SJSA1 (cell line): ENCODE measurements around the gene SEC24A. TPM values are rescaled to one million over a fixed set of nuclear protein-coding genes. Genes with fewer than 3 reads are reported as not detected.
"Not testable (repeated sequence)": the region's sequence is repeated elsewhere in the genome, so short reads cannot be mapped to it uniquely, and the experiment has no call there.

ENCODE experiments used
- DNase-seq, 2 experiments: peaks; one replicate each; pipeline ENCODE4 v3.0.0-alpha.2; 2015 to 2020; ENCODE audit warnings: low spot score in 2 of 2, low read depth in 1 of 2
- H3K27ac ChIP-seq: fragments of 250-450 bp; sonication (Bioruptor Pico); 2 replicates; pipeline ENCODE4 v1.5.1; 2020; ENCODE audit warnings: mild to moderate bottlenecking, moderate library complexity
- H3K27me3 ChIP-seq: fragments of 250-450 bp; sonication (Bioruptor Pico); replicated peaks from 2 replicates; pipeline ENCODE4 v1.5.1; 2020; ENCODE audit warnings: mild to moderate bottlenecking, moderate library complexity
- H3K36me3 ChIP-seq: fragments of 250-450 bp; sonication (Bioruptor Pico); 2 replicates; pipeline ENCODE4 v1.5.1; 2020; ENCODE audit warnings: mild to moderate bottlenecking
- H3K4me1 ChIP-seq: fragments of 250-450 bp; sonication (Bioruptor Pico); replicated peaks from 2 replicates; pipeline ENCODE4 v1.6.1; 2021; ENCODE audit warnings: mild to moderate bottlenecking
- H3K4me3 ChIP-seq: fragments of 250-450 bp; sonication (Bioruptor Pico); 2 replicates; pipeline ENCODE4 v1.5.1; 2020; ENCODE audit warnings: mild to moderate bottlenecking
- H3K9me3 ChIP-seq: fragments of 250-450 bp; sonication (Bioruptor Pico); replicated peaks from 2 replicates; pipeline ENCODE4 v1.5.1; 2020; ENCODE audit warnings: mild to moderate bottlenecking
- total RNA-seq: library from RNA; depleted of rRNA; stranded (reverse); fragments of >200 nt; shearing (Covaris generic); gene quantifications from 2 replicates; pipeline ENCODE4 v1.2.3, GENCODE V29; 2014

SEC24A gene
- total RNA-seq, 1 experiment from 2014 or later: 30.4 TPM

DNA sequence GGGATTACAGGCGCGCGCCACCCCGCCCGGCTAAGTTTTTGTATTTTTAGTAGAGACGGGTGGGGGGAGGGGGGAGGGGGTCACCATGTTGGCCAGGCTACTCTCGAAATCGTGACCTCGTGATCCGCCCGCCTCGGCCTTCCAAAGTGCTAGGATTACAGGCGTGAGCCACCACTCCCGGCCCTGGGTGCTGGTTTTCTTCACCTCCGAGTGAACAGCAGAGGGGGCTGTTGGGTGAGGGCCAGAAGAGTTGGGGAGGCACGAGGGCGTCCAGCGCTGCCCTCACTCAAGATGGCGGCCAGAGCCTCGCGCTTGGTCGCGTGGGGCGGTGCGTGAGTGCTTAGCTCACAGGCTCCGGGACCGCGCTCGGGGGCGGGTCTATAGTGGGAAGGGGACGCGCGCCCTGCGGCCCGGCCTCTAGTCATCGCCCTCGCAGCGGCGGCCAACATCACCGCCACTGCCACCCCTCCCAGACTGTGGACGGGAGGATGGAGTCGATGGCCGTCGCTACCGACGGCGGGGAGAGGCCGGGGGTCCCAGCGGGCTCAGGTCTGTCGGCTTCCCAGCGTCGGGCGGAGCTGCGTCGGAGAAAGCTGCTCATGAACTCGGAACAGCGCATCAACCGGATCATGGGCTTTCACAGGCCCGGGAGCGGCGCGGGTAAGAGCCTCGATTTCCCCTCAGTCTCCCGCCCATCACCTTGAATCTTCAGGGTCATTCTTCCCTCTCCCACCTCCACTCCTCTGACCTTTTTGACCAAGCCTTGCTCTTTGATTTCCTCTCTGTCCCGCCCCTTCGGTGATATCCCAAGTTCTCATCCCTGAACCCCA, 89.8 kb downstream of the SEC24A start, which contains the start of gene CAMLG:
CAMLG (plus strand) TSS at position 416 of the 830 bp plus-strand sequence; CDS start at position 489, 73 bp downstream.
- Histone ChIP-seq H3K4me1 (peaks cover 6% of the 10 kb centered on the region), H3K27me3 (no peaks in the 10 kb centered on the region), H3K36me3 (peaks cover 16% of the 10 kb centered on the region), H3K9me3 (no peaks in the 10 kb centered on the region), H3K27ac (peak within 1 kb of the TSS; percentile 74), H3K4me3 (peak within 1 kb of the TSS; percentile 69)
- peak; percentile 99 to 100 for DNase-seq

DNA sequence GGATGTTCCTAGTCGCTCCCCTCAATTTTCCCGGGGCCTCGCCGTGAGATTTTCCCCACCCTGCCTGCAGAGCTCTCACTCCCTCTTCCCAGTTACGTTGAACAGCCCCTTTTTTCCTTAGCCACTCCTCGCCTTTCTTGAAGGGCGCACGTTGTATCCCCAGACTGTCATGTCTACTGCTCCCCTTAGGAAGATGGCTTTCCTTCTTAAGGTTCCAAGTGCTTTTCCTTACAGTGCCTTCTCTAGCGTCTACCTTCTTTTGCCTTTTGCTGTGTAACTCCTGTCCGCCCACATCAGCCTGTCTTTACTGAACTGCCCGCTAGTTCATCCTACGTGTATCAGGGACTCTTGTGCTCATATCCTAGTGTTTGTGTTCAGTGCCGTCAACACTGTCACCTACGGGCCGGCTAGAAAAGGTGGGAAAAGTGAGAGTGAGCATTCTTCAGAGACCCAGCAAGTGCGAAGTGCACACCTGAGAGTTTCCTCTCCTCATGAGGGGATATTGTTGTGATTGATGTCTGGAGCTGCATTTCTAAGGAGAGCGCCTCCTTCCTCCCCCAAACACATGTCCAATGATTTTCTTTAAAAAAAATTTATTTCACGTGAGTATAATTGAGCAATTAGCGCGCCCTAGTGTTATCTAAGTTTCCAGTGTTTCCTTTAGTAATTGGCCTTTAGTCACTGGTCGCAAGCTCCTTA, 90.5 kb downstream of the SEC24A start:
- Histone ChIP-seq H3K4me1 (peaks cover 6% of the 10 kb centered on the region), H3K27ac (peak overlapping the region; percentile 74; the same call in 1 of the 2 replicates), H3K9me3 (no peaks in the 10 kb centered on the region), H3K27me3 (no peaks in the 10 kb centered on the region), H3K4me3 (peak overlapping the region; percentile 69), H3K36me3 (peaks cover 16% of the 10 kb centered on the region)
- peak in 1 of 2 experiments; percentile 59 for DNase-seq

DNA sequence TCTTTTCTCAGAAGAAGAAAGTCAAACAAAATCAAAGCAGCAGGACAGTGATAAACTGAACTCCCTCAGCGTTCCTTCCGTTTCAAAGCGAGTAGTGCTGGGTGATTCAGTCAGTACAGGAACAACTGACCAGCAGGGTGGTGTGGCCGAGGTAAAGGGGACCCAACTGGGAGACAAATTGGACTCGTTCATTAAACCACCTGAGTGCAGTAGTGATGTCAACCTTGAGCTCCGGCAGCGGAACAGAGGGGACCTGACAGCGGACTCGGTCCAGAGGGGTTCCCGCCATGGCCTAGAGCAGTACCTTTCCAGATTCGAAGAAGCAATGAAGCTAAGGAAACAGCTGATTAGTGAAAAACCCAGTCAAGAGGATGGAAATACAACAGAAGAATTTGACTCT, 92.5 kb downstream of the SEC24A start:
- H3K27ac ChIP-seq: no peak overlapping the region
- no peaks in the 10 kb centered on the region for H3K27me3 ChIP-seq
- H3K4me1 ChIP-seq: peaks cover 6% of the 10 kb centered on the region
- H3K9me3 ChIP-seq: no peaks in the 10 kb centered on the region
- no peak overlapping the region for H3K4me3 ChIP-seq
- H3K36me3 ChIP-seq: peaks cover 20% of the 10 kb centered on the region
- DNase-seq: no peak

DNA sequence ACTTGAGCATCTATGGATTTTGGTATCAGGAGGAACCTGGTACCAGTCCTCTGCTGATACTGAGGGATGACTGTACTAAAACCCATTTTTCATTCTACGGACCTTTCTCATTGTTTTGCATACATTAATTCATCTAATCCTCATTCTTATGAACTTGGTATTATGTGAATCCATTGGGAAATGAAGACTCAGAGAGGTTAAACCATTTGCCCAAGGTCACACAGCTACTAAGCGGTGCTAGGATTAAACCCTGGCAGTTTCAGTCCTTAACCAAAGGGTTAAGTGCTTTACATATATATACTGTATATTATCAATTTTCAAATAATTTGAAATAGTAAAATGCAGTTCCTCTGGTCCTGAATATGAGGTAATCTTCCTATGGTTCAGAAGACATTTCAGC, 93.5 kb downstream of the SEC24A start:
- no peak for DNase-seq
- Histone ChIP-seq H3K27me3 (no peaks in the 10 kb centered on the region), H3K27ac (no peak overlapping the region), H3K4me3 (no peak overlapping the region), H3K9me3 (no peaks in the 10 kb centered on the region), H3K4me1 (peaks cover 6% of the 10 kb centered on the region), H3K36me3 (peaks cover 20% of the 10 kb centered on the region)

DNA sequence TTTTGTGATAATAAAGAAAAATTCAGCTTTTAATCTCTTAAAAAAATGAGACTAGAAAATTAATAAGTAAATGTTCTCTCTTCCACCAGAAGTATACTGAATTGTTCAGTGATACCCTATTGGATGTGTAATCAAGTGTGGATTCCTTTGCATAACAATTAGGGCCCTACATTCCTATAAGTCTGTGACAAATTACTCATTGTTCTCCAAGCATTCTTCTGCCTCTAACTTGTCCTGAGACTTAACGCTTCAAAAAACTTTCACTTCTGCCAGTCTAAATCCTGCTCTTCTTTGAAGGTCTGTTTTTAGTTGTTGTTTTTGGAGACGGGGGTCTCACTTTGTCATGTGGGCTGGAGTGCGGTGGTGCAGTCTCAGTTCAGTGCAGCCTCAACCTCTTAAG, 100.8 kb downstream of the SEC24A start:
- Histone ChIP-seq H3K9me3 (no peaks in the 10 kb centered on the region), H3K36me3 (peaks cover 20% of the 10 kb centered on the region), H3K27me3 (no peaks in the 10 kb centered on the region), H3K27ac (no peak overlapping the region), H3K4me1 (no peaks in the 10 kb centered on the region), H3K4me3 (no peak overlapping the region)
- no peak for DNase-seq

DNA sequence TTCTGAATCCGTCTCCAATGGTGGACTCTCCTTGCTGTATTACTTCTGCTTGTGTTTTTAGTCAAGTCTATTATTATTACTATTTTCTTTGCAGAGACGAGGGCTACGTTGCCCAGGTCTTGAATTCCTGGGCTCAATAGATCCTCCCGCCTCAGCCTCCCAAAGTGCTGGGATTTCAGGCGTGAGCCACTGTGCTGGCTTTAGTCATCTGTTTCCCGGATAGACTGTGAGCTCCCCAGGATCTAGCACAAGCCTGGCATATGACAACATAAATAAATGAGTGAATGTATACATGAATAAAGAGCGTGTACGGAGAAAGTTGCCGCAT, 109.6 kb downstream of the SEC24A start:
- Histone ChIP-seq H3K27me3 (no peaks in the 10 kb centered on the region), H3K9me3 (no peaks in the 10 kb centered on the region), H3K4me1 (peaks cover 15% of the 10 kb centered on the region), H3K4me3 (peak overlapping the region; percentile 82), H3K27ac (no peak overlapping the region), H3K36me3 (peaks cover 23% of the 10 kb centered on the region)
- no peak for DNase-seq

DNA sequence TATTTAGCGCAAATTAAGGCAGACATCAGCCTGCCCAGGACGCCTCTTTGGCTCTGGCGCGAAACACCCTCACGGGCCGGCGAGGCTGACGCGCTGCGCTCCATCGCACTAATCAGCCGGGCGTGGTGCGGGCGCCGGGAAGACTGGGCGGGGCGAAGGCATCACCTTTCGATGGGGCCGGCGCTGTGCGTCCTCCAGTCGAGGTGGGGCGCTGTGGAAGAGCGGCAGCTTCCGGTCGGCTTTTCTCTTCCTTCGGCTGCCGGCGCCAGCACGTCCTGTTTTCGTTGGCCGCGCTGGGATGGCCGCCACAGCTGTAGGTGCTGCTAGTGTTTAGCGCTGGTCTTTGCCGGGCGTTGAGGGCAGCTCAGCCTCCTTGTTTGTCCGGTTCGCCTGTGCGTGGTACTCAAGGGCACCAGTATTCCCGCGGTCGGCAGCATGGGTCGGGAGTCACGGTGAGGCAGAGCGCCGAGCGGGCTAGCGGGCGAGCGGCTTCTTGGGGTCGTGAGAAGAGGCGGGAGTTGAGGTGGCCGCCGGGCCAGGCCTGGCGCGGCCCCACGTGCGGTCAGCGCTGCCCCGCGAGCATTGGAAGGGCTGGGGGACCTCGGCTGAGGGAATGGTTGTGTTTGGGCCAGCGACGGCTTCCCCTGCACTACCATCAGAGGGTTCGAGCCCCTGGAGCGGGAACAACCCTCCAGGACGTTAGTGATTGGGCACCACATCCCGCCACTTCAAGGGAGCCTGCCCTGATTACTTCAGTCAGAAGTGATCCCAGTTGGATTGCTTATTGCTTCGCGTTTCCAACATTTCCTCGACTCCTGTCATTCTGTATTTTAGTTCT, 110.1 kb downstream of the SEC24A start, which contains the start of gene DDX46:
DDX46 (plus strand) TSS at position 276 of the 838 bp plus-strand sequence; CDS start at position 436, 160 bp downstream.
- Histone ChIP-seq H3K4me3 (peak within 1 kb of the TSS; percentile 82), H3K36me3 (peaks cover 26% of the 10 kb centered on the region), H3K4me1 (peaks cover 15% of the 10 kb centered on the region), H3K27ac (peak within 1 kb of the TSS; percentile 70), H3K9me3 (no peaks in the 10 kb centered on the region), H3K27me3 (no peaks in the 10 kb centered on the region)
- peak; percentile 96 to 97 for DNase-seq

DNA sequence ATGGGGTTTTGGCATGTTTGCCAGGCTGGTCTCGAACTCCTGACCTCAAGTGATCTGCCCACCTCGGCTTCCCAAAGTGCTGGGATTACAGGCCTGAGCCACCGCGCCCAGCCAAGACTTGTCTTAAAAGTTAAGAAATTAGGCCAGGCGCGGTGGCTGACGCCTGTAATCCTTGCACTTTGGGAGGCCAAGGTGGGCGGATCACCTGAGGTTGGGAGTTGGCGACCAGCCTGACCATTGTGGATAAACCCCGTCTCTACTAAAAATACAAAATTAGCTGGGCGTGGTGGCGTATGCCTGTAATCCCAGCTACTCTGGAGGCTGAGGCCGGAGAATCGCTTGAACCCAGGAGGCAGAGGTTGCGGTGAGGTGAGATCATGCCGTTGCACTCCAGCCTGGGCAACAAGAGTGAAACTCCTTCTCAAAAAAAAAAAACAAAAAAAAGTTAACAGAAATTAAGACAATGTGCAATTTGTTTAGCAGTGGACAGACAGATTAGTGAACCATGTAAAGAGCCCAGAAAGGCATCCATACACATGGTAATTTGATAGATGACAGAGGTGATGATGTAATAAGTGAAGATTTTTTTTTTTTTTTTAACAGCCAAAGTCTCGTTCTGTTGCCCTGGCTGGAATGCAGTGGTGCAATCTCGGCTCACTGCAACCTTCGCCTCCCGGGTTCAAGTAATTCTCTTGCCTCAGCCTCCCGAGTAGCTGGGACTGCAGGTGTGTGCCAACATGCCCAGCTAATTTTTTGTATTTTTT, 119.1 kb downstream of the SEC24A start:
- not testable (repeated sequence) for H3K4me3 ChIP-seq, H3K27me3 ChIP-seq, H3K27ac ChIP-seq, DNase-seq, H3K4me1 ChIP-seq, H3K9me3 ChIP-seq
- peaks cover 91% of the 10 kb centered on the region for H3K36me3 ChIP-seq

DNA sequence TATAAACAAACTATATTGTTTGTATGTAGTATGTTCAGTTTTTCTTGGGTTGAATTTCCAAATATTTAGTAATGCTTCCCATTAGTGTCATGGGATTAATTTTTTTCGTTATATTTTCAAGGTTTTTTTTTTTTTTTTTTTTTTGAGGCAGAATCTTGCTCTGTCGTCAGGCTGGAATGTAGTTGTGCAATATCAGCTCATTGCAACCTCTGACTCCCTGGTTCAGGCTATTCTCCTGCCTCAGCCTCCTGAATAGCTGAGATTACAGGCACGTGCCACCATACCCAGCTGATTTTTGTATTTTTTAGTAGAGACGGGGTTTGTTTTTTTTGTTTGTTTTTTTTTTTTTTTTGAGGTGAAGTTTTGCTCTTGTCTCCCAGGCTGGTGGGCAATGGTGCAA, 120.6 kb downstream of the SEC24A start:
- Histone ChIP-seq H3K9me3 (no peaks in the 10 kb centered on the region), H3K36me3 (peaks cover 97% of the 10 kb centered on the region), H3K27ac (no peak overlapping the region), H3K27me3 (no peaks in the 10 kb centered on the region), H3K4me3 (no peak overlapping the region), H3K4me1 (no peaks in the 10 kb centered on the region)
- no peak for DNase-seq

DNA sequence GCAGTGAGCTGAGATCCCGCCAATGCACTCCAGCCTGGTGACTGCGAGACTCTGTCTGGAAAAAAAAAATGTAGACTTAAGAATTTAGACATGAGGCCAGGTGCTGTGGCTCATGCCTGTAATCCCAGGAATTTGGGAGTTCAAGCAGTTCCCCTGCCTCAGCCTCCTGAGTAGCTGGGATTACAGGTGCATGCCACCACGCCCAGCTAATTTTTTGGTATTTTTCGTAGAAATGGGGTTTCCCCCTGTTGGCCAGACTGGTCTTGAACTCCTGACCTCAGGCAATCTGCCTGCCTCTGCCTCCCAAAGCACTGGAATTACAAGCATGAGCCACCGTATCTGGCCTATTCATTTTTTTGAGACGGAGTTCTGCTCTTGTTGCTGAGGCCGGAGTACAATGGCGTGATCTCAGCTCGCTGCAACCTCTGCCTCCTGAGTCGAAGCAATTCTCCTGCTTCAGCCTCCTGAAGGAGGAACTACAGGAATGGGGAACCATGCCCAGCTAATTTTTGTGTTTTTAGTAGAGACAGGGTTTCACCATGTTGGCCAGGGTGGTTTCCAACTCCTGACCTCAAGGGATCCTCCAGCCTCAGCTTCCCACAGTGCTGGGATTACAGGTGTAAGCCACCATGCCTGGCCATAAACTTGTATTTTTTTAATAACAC, 124.0 kb downstream of the SEC24A start:
- no peak for DNase-seq
- H3K27me3 ChIP-seq: no peaks in the 10 kb centered on the region
- no peak overlapping the region for H3K27ac ChIP-seq
- peaks cover 96% of the 10 kb centered on the region for H3K36me3 ChIP-seq
- H3K9me3 ChIP-seq: no peaks in the 10 kb centered on the region
- H3K4me1 ChIP-seq: no peaks in the 10 kb centered on the region
- H3K4me3 ChIP-seq: no peak overlapping the region

DNA sequence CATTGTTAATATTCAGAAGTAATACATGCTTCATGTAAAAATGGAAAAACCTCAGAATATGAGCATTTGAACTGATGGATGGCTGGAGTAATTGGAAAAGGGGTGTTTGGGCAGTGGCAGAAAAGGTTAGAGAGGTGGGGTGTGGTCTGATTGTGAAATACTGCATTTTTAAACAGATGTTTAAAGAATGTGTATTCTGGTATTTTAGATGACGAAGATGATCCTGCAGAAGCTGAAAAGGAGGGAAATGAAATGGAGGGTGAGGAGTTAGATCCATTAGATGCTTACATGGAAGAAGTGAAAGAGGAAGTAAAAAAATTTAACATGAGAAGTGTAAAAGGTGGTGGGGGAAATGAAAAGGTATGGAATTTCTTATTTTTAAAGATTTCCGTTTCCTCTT, 128.8 kb downstream of the SEC24A start:
- Histone ChIP-seq H3K27me3 (no peaks in the 10 kb centered on the region), H3K36me3 (peaks cover 91% of the 10 kb centered on the region), H3K4me1 (no peaks in the 10 kb centered on the region), H3K4me3 (no peak overlapping the region), H3K27ac (no peak overlapping the region), H3K9me3 (no peaks in the 10 kb centered on the region)
- DNase-seq: no peak
